ENCODE results near the gene SAMD4A.
A peak's percentile ranks its signal among the peaks of the same experiment; 100 is the strongest.

The SAMD4A gene

GRCh38 chr14:54814076-54814475 is 247.1 kb downstream of the SAMD4A start:
- DNase-seq = no peak

- no peak for DNase-seq
Measured at GRCh38 chr14:54815016-54815415, 248.1 kb downstream of the SAMD4A start.

DNA sequence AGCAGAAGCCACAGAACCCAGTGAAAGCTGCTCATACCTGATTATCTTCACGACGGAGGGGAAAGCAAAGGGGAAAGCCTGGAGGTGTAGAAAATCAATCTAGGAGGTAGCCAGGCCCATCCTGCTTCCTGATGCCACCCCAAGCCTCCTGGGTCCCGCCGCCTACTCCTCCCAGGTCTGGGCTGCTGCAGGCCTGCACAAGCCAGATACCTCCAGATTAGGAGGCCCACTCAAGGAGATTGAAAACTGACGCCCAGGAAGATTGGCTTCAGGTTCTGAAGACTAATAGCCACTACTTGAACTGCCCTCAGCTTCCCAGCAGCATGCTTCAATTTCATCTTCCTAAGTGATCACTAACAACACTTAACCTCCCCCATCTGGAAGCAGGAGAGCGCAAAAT is 248.6 kb downstream of the SAMD4A start:
- DNase-seq = no peak

DNA sequence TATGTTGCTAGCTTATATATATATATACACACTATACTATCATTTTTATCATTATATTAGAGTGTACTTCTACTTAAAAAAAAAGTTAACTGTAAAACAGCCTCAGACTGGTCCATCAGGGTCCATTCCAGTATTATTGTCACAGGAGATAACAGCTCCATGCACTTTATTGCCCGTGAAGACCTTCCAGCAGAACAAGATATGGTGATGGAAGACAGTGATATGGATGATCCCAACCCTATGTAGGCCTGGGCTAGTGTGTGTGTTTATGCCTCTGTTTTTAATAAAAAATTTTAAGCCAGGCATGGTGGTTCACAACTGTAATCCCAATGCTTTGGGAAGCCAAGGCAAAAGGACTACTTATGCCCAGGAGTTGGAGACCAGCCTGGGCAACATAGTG is 249.5 kb downstream of the SAMD4A start:
- DNase-seq = no peak

- DNase-seq = no peak
Measured at GRCh38 chr14:54817506-54817905, 250.6 kb downstream of the SAMD4A start.

DNA sequence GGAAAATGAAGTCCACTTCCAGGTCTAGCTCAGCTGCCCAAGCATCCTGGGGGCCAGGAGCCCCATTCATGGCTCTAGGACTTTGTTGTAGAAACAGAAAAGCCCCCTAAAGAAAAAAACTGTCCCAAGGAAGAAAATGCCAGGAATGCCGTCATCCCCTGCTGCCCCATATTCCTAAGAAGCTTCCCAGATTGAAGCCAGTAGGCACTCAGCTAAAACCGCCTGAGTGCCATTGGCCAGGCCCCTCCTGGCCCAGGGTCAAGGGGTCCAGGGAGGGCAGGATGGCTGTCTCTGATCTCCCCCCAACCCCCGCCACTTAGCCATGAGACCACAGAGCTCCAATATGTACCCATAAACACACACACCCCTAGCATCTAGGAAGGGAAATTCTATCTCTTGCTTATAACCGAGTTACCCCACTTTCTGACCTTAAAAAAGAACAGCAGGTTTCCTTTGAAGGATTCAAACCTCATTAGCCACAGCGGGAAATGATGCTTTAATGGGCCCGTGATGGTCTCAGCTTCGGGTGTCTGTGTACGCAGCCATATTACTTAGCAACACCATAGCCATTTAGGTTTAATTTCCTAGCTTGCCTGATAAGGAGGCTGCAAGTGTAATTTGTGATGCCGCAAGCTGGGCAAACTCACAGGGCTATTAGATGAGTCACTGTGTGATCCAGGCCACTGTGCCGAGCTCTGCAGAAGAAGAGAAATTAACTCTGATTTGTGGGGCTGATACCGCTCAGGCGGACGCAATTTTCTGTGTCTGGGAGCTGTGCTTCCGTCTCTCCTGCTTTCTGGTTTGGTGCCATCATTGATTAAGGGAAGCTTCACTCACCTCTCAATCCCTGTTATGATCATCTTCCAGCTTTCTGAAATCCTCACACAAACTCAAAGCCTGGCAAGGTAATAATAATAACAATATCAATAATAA is 251.5 kb downstream of the SAMD4A start:
- DNase-seq = peak; percentile 37

DNA sequence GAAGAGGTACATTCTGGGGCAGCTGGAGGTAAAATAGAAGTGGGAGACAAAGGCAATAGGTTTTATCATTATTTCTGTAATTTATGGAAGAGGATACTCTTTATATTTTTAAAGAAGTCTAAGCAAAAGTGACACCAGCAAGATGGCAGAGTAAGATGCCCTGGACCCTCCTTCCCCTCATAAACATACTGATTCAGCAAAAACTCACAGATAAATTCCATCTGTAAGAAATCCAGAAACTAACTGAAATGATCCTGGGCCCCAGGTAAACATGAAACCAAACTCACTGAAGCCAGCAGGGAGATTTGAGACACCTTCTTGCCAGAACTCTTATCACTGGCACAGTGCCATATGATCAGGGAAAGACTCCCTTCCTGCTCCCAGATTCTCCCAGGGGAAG is 255.8 kb downstream of the SAMD4A start:
- DNase-seq = no peak

DNA sequence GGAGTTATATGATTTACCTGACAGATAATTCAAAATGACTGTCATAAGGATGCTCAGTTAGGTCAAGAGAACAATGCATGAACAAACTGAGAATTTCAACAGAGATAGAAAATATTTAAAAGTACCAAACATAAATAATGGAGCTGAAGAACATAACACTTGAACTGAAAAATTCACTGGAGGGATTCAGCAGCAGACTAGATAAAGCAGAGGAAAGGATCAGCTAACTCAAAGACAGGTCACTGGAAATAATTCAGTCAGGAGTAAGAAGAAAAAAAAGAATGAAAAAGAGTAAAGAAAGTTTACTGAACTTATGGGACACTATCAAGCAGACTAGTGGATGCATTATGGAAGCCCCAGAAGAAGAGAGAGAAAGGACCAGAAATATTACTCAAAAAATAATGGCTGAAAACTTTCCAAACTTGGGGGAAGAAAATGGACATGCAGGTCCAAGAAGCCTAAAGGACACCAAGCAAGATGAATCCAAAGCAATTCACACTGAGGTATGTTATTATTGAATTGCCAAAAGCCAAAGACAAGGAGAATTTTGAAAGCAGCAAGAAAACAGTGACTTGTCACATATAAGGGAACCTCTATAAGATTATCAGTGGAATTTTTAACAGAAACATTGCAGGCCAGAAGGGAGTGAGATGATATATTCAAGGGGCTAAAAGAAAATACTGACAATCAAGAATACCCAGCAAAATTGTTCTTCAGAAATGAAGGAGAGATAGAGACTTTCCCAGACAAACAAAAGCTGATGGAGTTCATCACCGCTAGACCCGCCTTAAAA is 257.0 kb downstream of the SAMD4A start:
- no peak for DNase-seq

DNA sequence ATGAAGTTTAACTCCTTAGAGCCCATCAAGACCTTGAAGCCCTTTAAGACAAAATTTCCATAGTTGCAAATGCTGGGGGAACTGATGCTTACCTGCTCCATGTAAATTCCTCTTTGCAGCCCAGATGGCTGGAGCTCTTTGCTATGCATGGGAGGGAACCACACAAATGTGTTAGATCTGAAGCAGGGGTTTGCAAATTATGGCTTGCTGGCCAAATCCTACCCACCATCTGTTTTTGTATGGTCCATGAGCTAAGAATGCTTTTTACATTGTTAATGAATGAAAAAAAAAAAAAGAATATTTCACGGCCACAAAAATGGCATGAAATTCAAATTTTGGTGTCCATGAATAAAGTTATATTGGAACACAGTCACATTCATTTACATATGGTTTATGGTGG is 261.1 kb downstream of the SAMD4A start:
- no peak for DNase-seq

DNA sequence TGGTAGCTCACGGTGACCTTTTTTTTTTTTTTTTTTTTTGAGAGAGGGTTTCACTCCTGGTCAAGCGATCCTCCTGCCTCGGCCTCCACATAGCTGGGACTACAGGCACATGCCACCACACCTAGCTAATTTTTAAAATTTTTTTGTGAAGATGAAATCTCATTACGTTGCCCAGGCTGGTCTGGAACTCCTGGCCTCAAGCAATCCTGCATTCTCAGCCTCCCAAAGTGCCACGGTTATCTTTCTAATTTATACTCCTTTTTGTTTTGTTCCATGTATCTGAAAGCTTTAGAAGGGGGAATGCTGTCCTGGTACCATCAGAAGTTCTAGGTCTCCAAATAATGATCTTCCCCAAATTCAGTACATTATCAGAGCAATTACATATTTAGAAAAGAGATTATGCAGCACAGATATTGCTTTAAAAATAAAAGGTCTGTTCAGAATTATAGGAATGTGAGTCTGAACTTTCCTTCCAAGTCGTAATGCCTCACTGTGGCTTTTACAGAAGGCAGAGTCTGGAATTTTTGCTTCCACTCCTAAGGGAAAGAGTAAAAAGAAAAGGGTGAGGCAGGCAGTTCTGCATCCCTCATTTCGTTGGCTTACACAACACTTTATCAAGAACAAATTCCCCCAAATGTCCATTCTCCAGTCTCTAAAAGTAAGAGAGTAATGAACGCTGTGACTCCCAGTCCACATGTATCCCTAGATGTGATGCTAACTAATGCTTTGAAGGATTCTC is 262.7 kb downstream of the SAMD4A start:
- no peak for DNase-seq

DNA sequence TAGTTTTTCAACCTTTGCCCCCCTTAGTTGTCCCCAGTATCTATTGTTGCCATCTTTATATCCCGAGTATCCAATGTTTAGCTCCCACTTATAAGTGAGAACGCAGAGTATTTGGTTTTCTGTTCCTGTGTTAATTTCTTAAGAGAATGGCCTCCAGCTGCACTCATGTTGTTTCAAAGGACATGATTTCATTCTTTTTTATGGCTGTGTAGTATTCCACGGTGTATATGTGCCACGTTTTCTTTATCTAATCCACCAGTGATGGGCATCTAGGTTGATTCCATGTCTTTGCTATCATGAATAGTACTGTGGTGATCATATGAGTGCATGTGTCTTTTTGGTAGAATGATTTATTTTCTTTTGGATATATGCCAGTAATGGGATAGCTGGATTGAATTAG is 263.7 kb downstream of the SAMD4A start:
- no peak for DNase-seq

- DNase-seq = no peak
Measured at GRCh38 chr14:54834081-54834480, 267.2 kb downstream of the SAMD4A start.

GRCh38 chr14:54834727-54835126 is 267.8 kb downstream of the SAMD4A start:
- no peak for DNase-seq

GRCh38 chr14:54836231-54836630 is 269.3 kb downstream of the SAMD4A start:
- DNase-seq = no peak

DNA sequence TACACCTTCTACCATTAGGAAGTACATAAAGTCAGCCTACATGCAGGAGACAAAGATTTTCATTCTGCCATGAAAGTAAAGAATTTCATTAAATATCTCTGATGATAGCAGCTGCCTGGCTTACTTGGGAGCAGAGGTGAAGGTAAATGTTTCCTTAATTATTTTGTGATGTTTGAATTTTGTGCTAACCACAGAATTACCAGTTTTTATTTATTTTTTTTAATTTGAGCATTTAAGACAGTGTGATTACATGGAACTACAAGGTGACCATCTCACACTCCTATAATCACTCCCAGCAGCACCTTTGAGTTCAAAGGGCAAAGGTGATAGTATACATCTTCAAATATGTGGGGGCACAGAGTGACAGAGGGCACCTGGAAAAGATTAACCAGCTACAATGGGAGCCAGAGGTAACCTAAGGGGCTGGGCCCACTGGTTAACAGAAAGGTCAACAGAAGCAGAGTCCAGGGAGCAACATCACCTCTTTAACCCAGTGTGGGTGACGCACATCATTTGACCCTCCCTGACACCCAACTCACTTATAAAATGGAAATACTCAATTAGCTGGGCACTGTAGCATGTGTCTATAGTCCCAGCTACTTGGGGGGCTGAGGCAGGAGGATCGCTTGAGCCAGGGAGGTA is 270.7 kb downstream of the SAMD4A start:
- no peak for DNase-seq

DNA sequence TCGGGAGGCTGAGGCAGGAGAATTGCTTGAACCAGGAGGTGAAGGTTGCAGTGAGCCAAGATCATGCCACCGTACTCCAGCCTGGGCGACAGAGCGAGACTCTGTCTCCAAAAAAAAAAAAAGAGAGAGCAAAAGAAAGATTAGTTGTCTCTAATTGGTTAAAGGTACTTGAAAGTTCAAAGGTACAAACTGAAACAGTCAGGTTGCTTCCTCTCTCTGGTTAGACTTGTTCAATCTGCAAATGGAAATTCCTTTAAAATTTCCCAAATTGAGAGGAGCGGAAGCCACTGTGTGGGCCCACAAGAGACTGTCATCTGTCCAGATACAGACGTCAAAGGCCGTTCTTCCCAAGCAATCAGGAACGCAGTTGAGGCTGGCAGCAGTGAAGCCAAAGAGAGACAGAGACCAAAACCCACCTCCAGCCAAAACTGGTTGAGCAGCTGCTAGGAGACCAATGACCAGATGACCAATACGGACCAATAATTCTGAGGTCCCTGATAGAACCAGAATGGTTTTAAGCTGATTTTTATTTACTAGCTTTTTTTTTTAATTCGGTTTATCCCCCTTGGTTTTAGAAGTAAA is 272.1 kb downstream of the SAMD4A start:
- DNase-seq = no peak

DNA sequence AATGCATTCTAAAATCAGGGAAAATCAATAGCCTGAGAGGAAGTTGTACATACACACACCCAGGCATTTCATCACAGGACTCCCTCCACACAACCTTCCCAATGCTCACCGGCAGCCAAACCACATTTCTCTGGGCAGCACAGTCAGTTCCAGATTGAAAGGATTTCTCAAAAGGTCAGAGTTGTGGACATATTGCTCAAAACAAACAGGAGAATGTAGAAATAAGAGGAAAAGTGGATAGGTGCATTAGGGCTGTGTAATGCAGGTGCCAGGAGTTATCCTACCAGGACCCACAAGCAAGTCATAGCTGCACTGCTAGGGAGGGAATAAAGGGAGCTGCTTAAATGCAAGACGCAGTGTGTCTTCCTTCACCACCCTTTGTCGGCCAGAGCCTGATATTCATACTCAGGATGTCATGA is 272.8 kb downstream of the SAMD4A start:
- DNase-seq = no peak

GRCh38 chr14:54840336-54840735 is 273.4 kb downstream of the SAMD4A start:
- DNase-seq = no peak

DNA sequence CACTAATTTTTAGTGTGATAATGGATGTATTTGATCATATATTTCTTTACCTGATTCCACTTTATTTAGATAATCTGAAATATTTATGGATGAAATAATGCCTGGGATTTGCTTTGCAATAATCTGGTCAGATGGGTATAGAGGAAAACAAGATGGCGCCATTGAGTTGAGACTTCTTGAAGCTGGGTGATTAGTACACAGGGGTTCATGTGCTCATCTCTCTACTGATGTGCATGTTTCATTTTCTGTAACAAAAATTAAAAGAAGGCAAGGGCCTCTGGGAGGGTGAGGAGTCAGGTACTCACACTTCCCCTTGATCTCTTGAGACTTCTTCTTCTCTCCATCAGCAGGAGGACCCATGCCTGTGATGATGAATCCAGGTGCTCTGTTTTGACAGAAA is 273.9 kb downstream of the SAMD4A start:
- no peak for DNase-seq

Data from DMS153 (cell line).